OCI-LY1 (cell line): Measurements from ENCODE around the gene MERTK.

ENCODE experiments used
- H2AFZ ChIP-seq: fragments of 200-600 bp; sonication (generic), shearing (Covaris generic); 2 replicates; pipeline ENCODE4 v1.6.0; 2014; ENCODE audit warnings: antibody characterized with exemption, mild to moderate bottlenecking, low read length
- H3F3A ChIP-seq: fragments of 200-600 bp; sonication (generic), shearing (Covaris generic); 2 replicates; pipeline ENCODE4 v1.6.0; 2014; ENCODE audit warnings: mild to moderate bottlenecking, antibody characterized with exemption, low read length, moderate library complexity; ENCODE audit not compliant: insufficient read depth
- H3K27ac ChIP-seq: fragments of 200-600 bp; sonication (generic); 2 replicates; pipeline ENCODE4 v1.5.1; 2014; ENCODE audit warnings: low read length, mixed run types, mild to moderate bottlenecking, low read depth; ENCODE audit not compliant: poor library complexity, severe bottlenecking
- H3K27me3 ChIP-seq: fragments of 200-600 bp; sonication (generic); 2 replicates; pipeline ENCODE4 v1.6.0; 2014; ENCODE audit warnings: antibody characterized with exemption, mild to moderate bottlenecking, low read length, moderate library complexity; ENCODE audit not compliant: insufficient read depth
- H3K36me3 ChIP-seq: fragments of 200-600 bp; sonication (generic); 2 replicates; pipeline ENCODE4 v1.6.1; 2014; ENCODE audit warnings: mild to moderate bottlenecking, antibody characterized with exemption, low read length, moderate library complexity, mixed read lengths; ENCODE audit not compliant: insufficient read depth
- H3K4me1 ChIP-seq: fragments of 200-600 bp; sonication (generic); 2 replicates; pipeline ENCODE4 v1.5.1; 2014; ENCODE audit warnings: mild to moderate bottlenecking, low read length, moderate library complexity; ENCODE audit not compliant: insufficient read depth, severe bottlenecking
- H3K4me2 ChIP-seq: fragments of 200-600 bp; sonication (generic), shearing (Covaris generic); 2 replicates; pipeline ENCODE4 v1.6.1; 2014; ENCODE audit warnings: low read length
- H3K4me3 ChIP-seq: fragments of 200-600 bp; sonication (generic); 2 replicates; pipeline ENCODE4 v1.5.1; 2014; ENCODE audit warnings: low read length, low read depth, mild to moderate bottlenecking, mixed read lengths; ENCODE audit not compliant: poor library complexity, severe bottlenecking
- H3K79me2 ChIP-seq: fragments of 200-600 bp; shearing (Covaris generic); 2 replicates; pipeline ENCODE4 v1.6.1; 2016; ENCODE audit warnings: mixed run types, low read length, mixed read lengths; ENCODE audit not compliant: insufficient read depth
- H3K9ac ChIP-seq: fragments of 200-600 bp; sonication (generic), shearing (Covaris generic); 2 replicates; pipeline ENCODE4 v1.6.1; 2014; ENCODE audit warnings: mild to moderate bottlenecking, low read length, mixed read lengths
- H3K9me2 ChIP-seq: fragments of 200-600 bp; sonication (generic), shearing (Covaris generic); 2 replicates; pipeline ENCODE4 v1.6.1; 2014; ENCODE audit warnings: low read depth, mild to moderate bottlenecking, low read length, mixed read lengths
- H3K9me3 ChIP-seq: fragments of 200-600 bp; shearing (Covaris generic); 2 replicates; pipeline ENCODE4 v1.6.1; 2014; ENCODE audit warnings: low read length, mixed read lengths
- H4K20me1 ChIP-seq: fragments of 200-600 bp; sonication (generic), shearing (Covaris generic); 2 replicates; pipeline ENCODE4 v1.6.0; 2016; ENCODE audit warnings: mild to moderate bottlenecking, low read length; ENCODE audit not compliant: insufficient read depth
- EZH2 ChIP-seq: fragments of 200-600 bp; sonication (generic), shearing (Covaris generic); IDR thresholded peaks from 2 replicates; pipeline ENCODE4 v1.8.0; 2017; ENCODE audit warnings: borderline replicate concordance, mixed run types, mild to moderate bottlenecking, antibody characterized with exemption, low read length, moderate library complexity, mixed read lengths
- TF ChIP-seq, protein P1 (sequence below): fragments of 200-600 bp; sonication (generic), shearing (Covaris generic); IDR thresholded peaks from 2 replicates; pipeline ENCODE4 v1.5.1; 2017; ENCODE audit warnings: mild to moderate bottlenecking, antibody characterized with exemption, low read length, moderate library complexity, mixed read lengths

MERTK gene

GRCh38 chr2:112019569-112019982 lies 121.2 kb downstream of the MERTK start:
- Histone ChIP-seq H3K36me3 (no peaks in the 10 kb centered on the region), H3K9ac (no peak overlapping the region), H3K27me3 (peaks cover 7% of the 10 kb centered on the region; the same call in 1 of the 2 replicates), H4K20me1 (no peaks in the 10 kb centered on the region), H3K9me3 (no peaks in the 10 kb centered on the region), H3K9me2 (no peaks in the 10 kb centered on the region), H2AFZ (no peak overlapping the region), H3K4me3 (no peak overlapping the region), H3K27ac (no peak overlapping the region), H3K4me1 (no peaks in the 10 kb centered on the region), H3F3A (no peaks in the 10 kb centered on the region), H3K79me2 (no peaks in the 10 kb centered on the region), H3K4me2 (no peak overlapping the region)
- TF ChIP-seq EZH2: no peak
- TF ChIP-seq, protein P1, sequence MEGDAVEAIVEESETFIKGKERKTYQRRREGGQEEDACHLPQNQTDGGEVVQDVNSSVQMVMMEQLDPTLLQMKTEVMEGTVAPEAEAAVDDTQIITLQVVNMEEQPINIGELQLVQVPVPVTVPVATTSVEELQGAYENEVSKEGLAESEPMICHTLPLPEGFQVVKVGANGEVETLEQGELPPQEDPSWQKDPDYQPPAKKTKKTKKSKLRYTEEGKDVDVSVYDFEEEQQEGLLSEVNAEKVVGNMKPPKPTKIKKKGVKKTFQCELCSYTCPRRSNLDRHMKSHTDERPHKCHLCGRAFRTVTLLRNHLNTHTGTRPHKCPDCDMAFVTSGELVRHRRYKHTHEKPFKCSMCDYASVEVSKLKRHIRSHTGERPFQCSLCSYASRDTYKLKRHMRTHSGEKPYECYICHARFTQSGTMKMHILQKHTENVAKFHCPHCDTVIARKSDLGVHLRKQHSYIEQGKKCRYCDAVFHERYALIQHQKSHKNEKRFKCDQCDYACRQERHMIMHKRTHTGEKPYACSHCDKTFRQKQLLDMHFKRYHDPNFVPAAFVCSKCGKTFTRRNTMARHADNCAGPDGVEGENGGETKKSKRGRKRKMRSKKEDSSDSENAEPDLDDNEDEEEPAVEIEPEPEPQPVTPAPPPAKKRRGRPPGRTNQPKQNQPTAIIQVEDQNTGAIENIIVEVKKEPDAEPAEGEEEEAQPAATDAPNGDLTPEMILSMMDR: no peak

- Histone ChIP-seq H3K9me3 (no peaks in the 10 kb centered on the region), H4K20me1 (no peaks in the 10 kb centered on the region), H3K4me3 (no peak overlapping the region), H3F3A (no peaks in the 10 kb centered on the region), H3K4me2 (no peak overlapping the region), H3K9ac (no peak overlapping the region), H3K27me3 (peaks cover 3% of the 10 kb centered on the region; the same call in 1 of the 2 replicates), H2AFZ (no peak overlapping the region), H3K36me3 (no peaks in the 10 kb centered on the region), H3K79me2 (no peaks in the 10 kb centered on the region), H3K4me1 (no peaks in the 10 kb centered on the region), H3K27ac (no peak overlapping the region), H3K9me2 (no peaks in the 10 kb centered on the region)
- no peak for TF ChIP-seq EZH2
- TF ChIP-seq, protein P1: peak; percentile 8; the same call in 1 of the 2 replicates
Observed at GRCh38 chr2:112020561-112020960, 122.2 kb downstream of the MERTK start.

DNA sequence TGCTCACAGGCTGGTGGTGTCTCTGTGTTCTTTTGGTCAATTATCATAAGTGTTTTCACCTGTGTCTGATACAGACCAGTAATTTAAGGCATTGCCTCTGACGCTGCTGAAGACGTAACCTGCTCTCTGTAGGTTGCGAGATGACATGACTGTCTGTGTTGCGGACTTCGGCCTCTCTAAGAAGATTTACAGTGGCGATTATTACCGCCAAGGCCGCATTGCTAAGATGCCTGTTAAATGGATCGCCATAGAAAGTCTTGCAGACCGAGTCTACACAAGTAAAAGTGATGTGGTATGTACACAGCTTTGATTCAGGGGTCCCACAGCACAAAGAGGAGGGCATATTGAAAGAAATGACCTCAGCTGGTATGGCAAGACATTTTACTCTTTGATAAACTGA lies 122.9 kb downstream of the MERTK start:
- H3K27ac ChIP-seq: no peak overlapping the region
- no peaks in the 10 kb centered on the region for H3K4me1 ChIP-seq
- no peaks in the 10 kb centered on the region for H3K36me3 ChIP-seq
- no peaks in the 10 kb centered on the region for H3K79me2 ChIP-seq
- TF ChIP-seq, protein P1: no peak
- TF ChIP-seq EZH2: no peak
- H3K27me3 ChIP-seq: peaks cover 3% of the 10 kb centered on the region; the same call in 1 of the 2 replicates
- H3K9ac ChIP-seq: no peak overlapping the region
- H3F3A ChIP-seq: no peaks in the 10 kb centered on the region
- H3K4me2 ChIP-seq: no peak overlapping the region
- H3K9me2 ChIP-seq: no peaks in the 10 kb centered on the region
- H4K20me1 ChIP-seq: no peaks in the 10 kb centered on the region
- H3K4me3 ChIP-seq: no peak overlapping the region
- no peaks in the 10 kb centered on the region for H3K9me3 ChIP-seq
- H2AFZ ChIP-seq: no peak overlapping the region
